IMR-90 (cell line): ENCODE data around the gene BRWD1. TPM values are rescaled to one million over a fixed set of nuclear protein-coding genes. Genes with fewer than 3 reads are reported as not detected.

Experiments used
- ATAC-seq: fragments of 200-7000 bp; cut with Tn5 transposase; 2 replicates; pipeline ENCODE4 v1.9.1; 2020; ENCODE audit warnings: low read depth, mild to moderate bottlenecking, moderate library complexity
- BruUV-seq: library from RNA; stranded (reverse); fragments of 400-500 nt; replicated peaks from 2 replicates; lab custom pipeline; 2021; lab: Mats Ljungman, UMichigan
- CTCF ChIA-PET: fragments of 300-600 bp; formaldehyde crosslinking; extraction: SDS; loops from one replicate; lab custom pipeline; 2021; ENCODE audit warnings: antibody characterized with exemption; lab: Yijun Ruan, JAX
- POLR2A ChIA-PET: fragments of 300-600 bp; sonication (Branson Sonifier 250); formaldehyde crosslinking; loops from one replicate; lab custom pipeline; 2022; ENCODE audit warnings: antibody characterized with exemption; ENCODE audit not compliant: unreplicated experiment; lab: Charles Lee
- DNase-seq: peaks from one replicate; pipeline ENCODE4 v3.0.0; 2013
- H2AFZ ChIP-seq: replicated peaks from 2 replicates; pipeline ENCODE3; 2013; ENCODE audit warnings: low read length, mild to moderate bottlenecking; ENCODE audit not compliant: poor library complexity
- H2AK5ac ChIP-seq: 2 replicates; pipeline ENCODE4 v1.6.1; 2013; ENCODE audit warnings: low read depth, low read length, inconsistent platforms
- H2AK9ac ChIP-seq: replicated peaks from 2 replicates; pipeline ENCODE3; 2013; ENCODE audit warnings: mild to moderate bottlenecking, low read depth, low read length, moderate library complexity; ENCODE audit not compliant: poor library complexity
- H2BK120ac ChIP-seq: 2 replicates; pipeline ENCODE4 v1.6.1; 2013; ENCODE audit warnings: low read depth, low read length, inconsistent platforms
- H2BK15ac ChIP-seq: 3 replicates; pipeline ENCODE4 v1.6.1; 2013; ENCODE audit warnings: low read depth, low read length, inconsistent platforms
- H2BK20ac ChIP-seq: 2 replicates; pipeline ENCODE4 v1.6.1; 2013; ENCODE audit warnings: low read depth, mild to moderate bottlenecking, inconsistent platforms, low read length, moderate library complexity
- H2BK5ac ChIP-seq: 2 replicates; pipeline ENCODE4 v1.6.1; 2013; ENCODE audit warnings: mild to moderate bottlenecking, low read depth, low read length, inconsistent platforms; ENCODE audit not compliant: poor library complexity, severe bottlenecking
- H3K14ac ChIP-seq: replicated peaks from 2 replicates; pipeline ENCODE4 v1.6.1; 2013; ENCODE audit warnings: low read depth, low read length, inconsistent platforms
- H3K18ac ChIP-seq: 2 replicates; pipeline ENCODE4 v1.6.1; 2013; ENCODE audit warnings: low read depth, low read length, control low read depth
- H3K23ac ChIP-seq: 2 replicates; pipeline ENCODE4 v1.6.1; 2013; ENCODE audit warnings: low read depth, low read length, inconsistent platforms
- H3K27ac ChIP-seq: 2 replicates; pipeline ENCODE4 v1.5.1; 2013; ENCODE audit warnings: mild to moderate bottlenecking, control low read depth, low read length; ENCODE audit not compliant: insufficient read depth
- H3K27me3 ChIP-seq: 2 replicates; pipeline ENCODE4 v1.6.1; 2013; ENCODE audit warnings: low read length; ENCODE audit not compliant: control insufficient read depth, insufficient read depth
- H3K36me3 ChIP-seq: 2 replicates; pipeline ENCODE4 v1.6.1; 2013; ENCODE audit warnings: low read length, mixed read lengths; ENCODE audit not compliant: control insufficient read depth, insufficient read depth
- H3K4ac ChIP-seq: 2 replicates; pipeline ENCODE4 v1.6.1; 2013; ENCODE audit warnings: low read depth, low read length, inconsistent platforms
- H3K4me1 ChIP-seq: 2 replicates; pipeline ENCODE4 v1.6.1; 2013; ENCODE audit warnings: low read length, mixed read lengths; ENCODE audit not compliant: control insufficient read depth, insufficient read depth
- H3K4me2 ChIP-seq: 2 replicates; pipeline ENCODE4 v1.6.1; 2013; ENCODE audit warnings: low read depth, mild to moderate bottlenecking, control low read depth, low read length, moderate library complexity
- H3K4me3 ChIP-seq: 2 replicates; pipeline ENCODE4 v1.5.1; 2013; ENCODE audit warnings: low read depth, mild to moderate bottlenecking, control low read depth, low read length, moderate library complexity; ENCODE audit not compliant: insufficient read depth
- H3K56ac ChIP-seq: 2 replicates; pipeline ENCODE4 v1.6.1; 2013; ENCODE audit warnings: low read length, inconsistent platforms; ENCODE audit not compliant: insufficient read depth; ENCODE audit errors: extremely low read depth
- H3K79me1 ChIP-seq, 2 experiments: 2 replicates each; pipeline ENCODE4 v1.6.1; 2013; ENCODE audit warnings: low read length in 2 of 2, inconsistent platforms in 1 of 2, low read depth in 1 of 2
- H3K9ac ChIP-seq: 2 replicates; pipeline ENCODE4 v1.6.1; 2013; ENCODE audit warnings: low read depth, low read length, control low read depth
- H3K9me1 ChIP-seq: 2 replicates; pipeline ENCODE4 v1.6.1; 2013; ENCODE audit warnings: low read length, inconsistent platforms; ENCODE audit not compliant: insufficient read depth
- H3K9me3 ChIP-seq: 2 replicates; pipeline ENCODE4 v1.6.1; 2013; ENCODE audit warnings: low read length; ENCODE audit not compliant: control insufficient read depth, insufficient read depth
- H4K20me1 ChIP-seq: 2 replicates; pipeline ENCODE4 v1.6.1; 2013; ENCODE audit warnings: low read length, inconsistent platforms; ENCODE audit not compliant: insufficient read depth
- H4K5ac ChIP-seq: 2 replicates; pipeline ENCODE4 v1.6.1; 2013; ENCODE audit warnings: mild to moderate bottlenecking, low read depth, low read length, control low read depth
- H4K8ac ChIP-seq, 2 experiments: 2 replicates each; pipeline ENCODE4 v1.6.1; 2013; ENCODE audit warnings: low read depth in 2 of 2, low read length in 2 of 2, control low read depth in 1 of 2, inconsistent platforms in 1 of 2
- H4K91ac ChIP-seq: 2 replicates; pipeline ENCODE4 v1.6.1; 2013; ENCODE audit warnings: low read depth, low read length, inconsistent platforms; ENCODE audit not compliant: insufficient read depth
- BHLHE40 ChIP-seq: fragments of 150-350 bp; IDR thresholded peaks from 2 replicates; pipeline ENCODE4 v1.6.1; 2016; ENCODE audit warnings: mild to moderate bottlenecking, low read depth, low read length
- CEBPB ChIP-seq: IDR thresholded peaks from 2 replicates; pipeline ENCODE4 v1.6.1; 2012; ENCODE audit warnings: low read depth, low read length, improper control_type of control experiment
- FOS ChIP-seq: fragments of 150-350 bp; IDR thresholded peaks from 2 replicates; pipeline ENCODE4 v1.6.1; 2016; ENCODE audit warnings: low read depth, low read length
- NFE2L2 ChIP-seq: fragments of 150-350 bp; IDR thresholded peaks from 2 replicates; pipeline ENCODE4 v1.6.1; 2016; ENCODE audit warnings: low read depth, mild to moderate bottlenecking, low read length
- POLR2A ChIP-seq: IDR thresholded peaks from 2 replicates; pipeline ENCODE4 v1.6.1; 2012; ENCODE audit warnings: mild to moderate bottlenecking, low read depth, low read length
- RAD21 ChIP-seq: IDR thresholded peaks from 2 replicates; pipeline ENCODE4 v1.6.1; 2012; ENCODE audit warnings: low read length, improper control_type of control experiment
- RCOR1 ChIP-seq: IDR thresholded peaks from 2 replicates; pipeline ENCODE4 v1.6.1; 2012; ENCODE audit warnings: mild to moderate bottlenecking, low read length, improper control_type of control experiment; ENCODE audit not compliant: insufficient replicate concordance
- RFX5 ChIP-seq: IDR thresholded peaks from 2 replicates; pipeline ENCODE4 v1.8.0; 2012; ENCODE audit warnings: low read depth, mild to moderate bottlenecking, low read length, moderate library complexity
- SMC3 ChIP-seq: fragments of 150-350 bp; IDR thresholded peaks from 2 replicates; pipeline ENCODE4 v1.6.1; 2016; ENCODE audit warnings: low read depth, mild to moderate bottlenecking, antibody characterized with exemption, low read length, moderate library complexity
- WGBS, 2 experiments: methylation state at CpG; one replicate each; pipeline versions ENCODE4 v1.1.5 to v1.1.7; 2013; ENCODE audit warnings: missing lambda C conversion rate in 2 of 2; ENCODE audit not compliant: insufficient read length in 1 of 2; ENCODE audit errors: extremely low coverage in 2 of 2; 5-methylcytosine and 5-hydroxymethylcytosine counted together
- dilution Hi-C: fragments of 300-500 bp; cut with HindIII; formaldehyde crosslinking; loops from one replicate; pipeline ENCODE4 v1.14.3; 2018; ENCODE audit warnings: low sequenced_read_pairs; ENCODE audit not compliant: unreplicated experiment
- in situ Hi-C: fragments of 300-500 bp; cut with MboI; formaldehyde crosslinking; loops from 3 replicates; pipeline ENCODE4 v1.14.3; 2019; ENCODE audit warnings: low sequenced_read_pairs, inconsistent platforms, mixed read lengths
- intact Hi-C: fragments of 100-400 bp; cut with micrococcal nuclease; formaldehyde crosslinking; loops from 2 replicates; pipeline ENCODE4 v1.10.0; 2022
- polyA plus RNA-seq, 3 experiments: library from polyadenylated mRNA; depleted of rRNA; stranded (reverse); fragments of >200 nt; gene quantifications; 2 replicates each; pipeline ENCODE4 v1.2.3, GENCODE V29; 2012; ENCODE audit warnings: low replicate concordance in 1 of 3
- total RNA-seq: library from RNA; depleted of rRNA; stranded (reverse); fragments of >200 nt; gene quantifications from 2 replicates; pipeline ENCODE4 v1.2.3, GENCODE V29; 2012
- TF ChIP-seq, protein P1 (sequence below): fragments of 150-350 bp; IDR thresholded peaks from 2 replicates; pipeline ENCODE4 v1.6.1; 2017; ENCODE audit warnings: mild to moderate bottlenecking, antibody characterized with exemption, low read length, low read depth

Gene BRWD1
- total and polyA plus RNA-seq, 2 of the 4 experiments (the other 2 are of a cell fraction): 6.7 to 28.7 TPM

DNA sequence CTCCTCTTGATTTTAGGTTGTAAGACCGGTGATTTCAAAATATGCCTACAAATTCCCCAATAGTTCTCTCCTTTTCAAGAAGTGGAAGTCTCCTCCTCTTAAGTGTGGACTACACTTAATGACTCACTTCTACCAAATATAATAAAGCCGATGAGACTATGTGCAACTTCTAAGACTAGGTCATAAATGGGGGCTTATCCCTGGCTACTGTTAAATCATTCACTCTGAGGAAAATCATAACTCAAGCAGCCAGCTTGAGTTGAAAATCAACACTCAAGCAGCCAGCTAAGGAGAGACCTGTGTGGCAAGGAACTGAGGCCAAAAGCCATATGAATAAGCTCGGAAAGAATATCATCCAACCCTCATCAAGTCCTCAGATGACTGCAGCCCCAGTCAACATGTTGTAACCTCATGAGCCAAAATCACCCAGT, 80.6 kb downstream of the BRWD1 start:
- CTCF ChIA-PET: no interaction called here
- H4K91ac ChIP-seq: no peak overlapping the region
- no peak overlapping the region for H2AK9ac ChIP-seq
- H3K14ac ChIP-seq: no peak overlapping the region
- TF ChIP-seq, protein P1, sequence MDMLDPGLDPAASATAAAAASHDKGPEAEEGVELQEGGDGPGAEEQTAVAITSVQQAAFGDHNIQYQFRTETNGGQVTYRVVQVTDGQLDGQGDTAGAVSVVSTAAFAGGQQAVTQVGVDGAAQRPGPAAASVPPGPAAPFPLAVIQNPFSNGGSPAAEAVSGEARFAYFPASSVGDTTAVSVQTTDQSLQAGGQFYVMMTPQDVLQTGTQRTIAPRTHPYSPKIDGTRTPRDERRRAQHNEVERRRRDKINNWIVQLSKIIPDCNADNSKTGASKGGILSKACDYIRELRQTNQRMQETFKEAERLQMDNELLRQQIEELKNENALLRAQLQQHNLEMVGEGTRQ: no peak
- TF ChIP-seq POLR2A: no peak
- no peak for TF ChIP-seq SMC3
- TF ChIP-seq FOS: no peak
- no peak for TF ChIP-seq RAD21
- no peak for TF ChIP-seq CEBPB
- no peak for TF ChIP-seq NFE2L2
- TF ChIP-seq RCOR1: no peak
- no peak for TF ChIP-seq RFX5
- TF ChIP-seq BHLHE40: no peak
- no peaks in the 10 kb centered on the region for H3K9me3 ChIP-seq
- H3K18ac ChIP-seq: no peak overlapping the region
- DNase-seq (peak; percentile 20), ATAC-seq (no peak)
- H2AFZ ChIP-seq: no peak overlapping the region
- no peak overlapping the region for H3K4ac ChIP-seq
- H3K4me1 ChIP-seq: no peaks in the 10 kb centered on the region
- H2AK5ac ChIP-seq: no peak overlapping the region
- intact Hi-C loops: loop anchor here (5.0 kb wide), 1 partner anchor 39 kb away; no protein-coding TSS in a partner anchor
- peaks cover 5% of the 10 kb centered on the region; the same call in 1 of the 2 replicates for H3K9me1 ChIP-seq
- no peak overlapping the region for H3K27ac ChIP-seq
- H3K27me3 ChIP-seq: no peaks in the 10 kb centered on the region
- H3K23ac ChIP-seq: no peak overlapping the region
- H3K36me3 ChIP-seq: peaks cover 32% of the 10 kb centered on the region
- no peak overlapping the region for H3K4me2 ChIP-seq
- H3K4me3 ChIP-seq: no peak overlapping the region
- H3K9ac ChIP-seq: no peak overlapping the region
- in situ Hi-C loops: no loop called here
- POLR2A ChIA-PET: no interaction called here
- H4K20me1 ChIP-seq: no peaks in the 10 kb centered on the region; the same call in 1 of the 2 replicates
- H4K8ac ChIP-seq: no peak overlapping the region
- no TSS peak for BruUV-seq
- H2BK5ac ChIP-seq: no peak overlapping the region
- WGBS, 2 experiments: no CpG with 5 or more reads among the region's 3 CpGs
- H2BK15ac ChIP-seq: no peak overlapping the region
- H2BK20ac ChIP-seq: no peak overlapping the region
- H3K79me1 ChIP-seq: peaks cover 10 to 22% of the 10 kb centered on the region in 2 experiments
- no peak overlapping the region for H2BK120ac ChIP-seq
- dilution Hi-C loops: no loop called here
- H3K56ac ChIP-seq: no peak overlapping the region
- no peak overlapping the region for H4K5ac ChIP-seq
